OCI-LY3 (cell line): ENCODE data around the gene ARHGAP30.
A peak's percentile ranks its signal among the peaks of the same experiment; 100 is the strongest.
"Not testable (repeated sequence)": the region's sequence is repeated elsewhere in the genome, so short reads cannot be mapped to it uniquely, and the experiment has no call there.

Experiments used
- H2AFZ ChIP-seq: fragments of 200-600, 300-600 bp; shearing (Covaris generic); 2 replicates; pipeline ENCODE4 v1.6.0; 2014; ENCODE audit warnings: antibody characterized with exemption, low read depth, low read length
- H3K27ac ChIP-seq: fragments of 200-600, 300-600 bp; sonication (generic); 2 replicates; pipeline ENCODE4 v1.5.1; 2014; ENCODE audit warnings: mild to moderate bottlenecking, low read length, moderate library complexity, mixed read lengths
- H3K27me3 ChIP-seq: fragments of 200-600, 300-600 bp; sonication (generic); 2 replicates; pipeline ENCODE4 v1.6.1; 2014; ENCODE audit warnings: low read depth, low read length, mixed read lengths
- H3K36me3 ChIP-seq: fragments of 200-600, 300-600 bp; sonication (generic); replicated peaks from 2 replicates; pipeline ENCODE3; 2014; ENCODE audit warnings: low read depth, low read length, mixed read lengths
- H3K4me1 ChIP-seq: fragments of 300-600, 200-600 bp; sonication (generic); 2 replicates; pipeline ENCODE4 v1.6.1; 2014; ENCODE audit warnings: low read length, mixed read lengths
- H3K4me2 ChIP-seq: fragments of 200-600, 300-600 bp; sonication (generic); 2 replicates; pipeline ENCODE4 v1.6.1; 2014; ENCODE audit warnings: low read length, mixed read lengths
- H3K4me3 ChIP-seq: fragments of 300-600, 200-600 bp; sonication (generic); 2 replicates; pipeline ENCODE4 v1.5.1; 2014; ENCODE audit warnings: antibody characterized with exemption, mild to moderate bottlenecking, low read length, moderate library complexity
- H3K79me2 ChIP-seq: fragments of 300-600, 200-600 bp; shearing (Covaris generic); 2 replicates; pipeline ENCODE4 v1.6.1; 2014; ENCODE audit warnings: mild to moderate bottlenecking, low read length, mixed read lengths
- H3K9ac ChIP-seq: fragments of 300-600, 200-600 bp; shearing (Covaris generic); 2 replicates; pipeline ENCODE4 v1.6.0; 2014; ENCODE audit warnings: mild to moderate bottlenecking, low read length, moderate library complexity
- H3K9me3 ChIP-seq: fragments of 200-600, 300-600 bp; shearing (Covaris generic); 2 replicates; pipeline ENCODE4 v1.6.1; 2014; ENCODE audit warnings: low read length, mixed read lengths; ENCODE audit not compliant: insufficient read depth
- H4K20me1 ChIP-seq: fragments of 200-600, 300-600 bp; sonication (generic); 2 replicates; pipeline ENCODE4 v1.6.1; 2016; ENCODE audit warnings: low read length, mixed read lengths; ENCODE audit not compliant: insufficient read depth
- CTCF ChIP-seq: fragments of 200-600, 300-600 bp; sonication (generic); IDR thresholded peaks from 2 replicates; pipeline ENCODE4 v1.5.1; 2014; ENCODE audit warnings: antibody characterized with exemption, low read length, low read depth
- EZH2phosphoT487 ChIP-seq: fragments of 200-600 bp; shearing (Covaris generic); IDR thresholded peaks from 2 replicates; pipeline ENCODE4 v1.6.1; 2018; ENCODE audit warnings: antibody characterized with exemption, mixed run types, low read depth

The ARHGAP30 gene

DNA sequence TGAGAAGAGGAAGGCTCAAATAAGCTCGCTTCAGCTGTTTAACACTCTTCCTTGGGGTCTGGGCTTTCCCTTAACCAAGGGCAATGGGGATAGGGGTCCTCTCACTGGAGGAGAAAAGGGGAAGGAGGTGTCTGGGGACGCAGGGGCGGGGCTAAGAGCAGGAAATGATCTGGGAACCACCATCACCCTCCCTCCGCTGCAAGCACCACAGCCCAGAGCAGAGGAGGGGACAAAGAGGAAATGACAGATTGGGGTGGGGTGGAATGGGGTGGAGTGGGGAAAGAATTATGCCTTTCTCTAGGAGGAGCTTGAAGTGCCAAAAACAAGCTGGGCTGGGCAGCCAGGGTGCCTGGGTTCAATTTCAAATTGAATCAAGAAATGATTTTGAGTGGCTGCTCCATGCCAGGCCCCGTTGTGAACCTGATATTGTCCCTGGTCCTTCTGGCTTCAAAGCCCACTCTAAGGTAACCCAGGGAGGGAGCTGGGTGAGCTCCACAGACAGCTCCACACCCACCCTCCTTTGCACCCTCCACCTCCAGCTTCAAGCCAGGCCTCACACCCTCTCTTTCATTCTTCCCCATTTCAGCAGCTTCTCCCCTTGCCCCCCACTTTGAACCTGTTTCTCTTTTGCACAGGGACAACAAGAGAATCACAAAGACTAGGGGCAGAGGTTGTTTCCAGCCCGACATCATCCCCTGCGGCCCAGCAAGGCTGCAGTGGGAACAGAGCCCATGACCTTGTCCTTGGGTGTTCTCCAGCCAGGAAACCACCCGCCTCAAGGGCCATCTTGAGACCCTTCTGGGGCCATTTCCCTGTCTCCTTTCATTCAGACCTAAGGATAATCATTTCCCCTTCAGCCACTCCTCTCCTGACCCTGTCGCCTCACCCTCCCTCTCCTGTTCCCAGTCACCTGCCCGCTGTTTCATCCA is 1.1 kb downstream of the ARHGAP30 start:
- TF ChIP-seq EZH2phosphoT487 (no peak), CTCF (no peak)
- Histone ChIP-seq H3K27ac (peak overlapping the region; percentile 89), H3K4me2 (peak overlapping the region; percentile 88), H3K27me3 (no peaks in the 10 kb centered on the region), H3K9me3 (no peaks in the 10 kb centered on the region), H3K9ac (peak overlapping the region; percentile 99), H3K4me3 (peak overlapping the region; percentile 90), H2AFZ (no peak overlapping the region), H4K20me1 (peaks cover 31% of the 10 kb centered on the region), H3K4me1 (peaks cover 35% of the 10 kb centered on the region), H3K36me3 (peaks cover 19% of the 10 kb centered on the region), H3K79me2 (peaks cover 58% of the 10 kb centered on the region)

- Histone ChIP-seq H3K4me2 (peak overlapping the region; percentile 2; the same call in 1 of the 2 replicates), H3K27ac (no peak overlapping the region), H4K20me1 (peaks cover 43% of the 10 kb centered on the region), H2AFZ (no peak overlapping the region), H3K27me3 (no peaks in the 10 kb centered on the region), H3K4me1 (peaks cover 30% of the 10 kb centered on the region), H3K4me3 (no peak overlapping the region), H3K9ac (no peak overlapping the region), H3K36me3 (peaks cover 26% of the 10 kb centered on the region), H3K79me2 (peaks cover 72% of the 10 kb centered on the region), H3K9me3 (no peaks in the 10 kb centered on the region)
- TF ChIP-seq CTCF (no peak), EZH2phosphoT487 (no peak)
Observed at GRCh38 chr1:161066694-161067093, 3.0 kb downstream of the ARHGAP30 start.

DNA sequence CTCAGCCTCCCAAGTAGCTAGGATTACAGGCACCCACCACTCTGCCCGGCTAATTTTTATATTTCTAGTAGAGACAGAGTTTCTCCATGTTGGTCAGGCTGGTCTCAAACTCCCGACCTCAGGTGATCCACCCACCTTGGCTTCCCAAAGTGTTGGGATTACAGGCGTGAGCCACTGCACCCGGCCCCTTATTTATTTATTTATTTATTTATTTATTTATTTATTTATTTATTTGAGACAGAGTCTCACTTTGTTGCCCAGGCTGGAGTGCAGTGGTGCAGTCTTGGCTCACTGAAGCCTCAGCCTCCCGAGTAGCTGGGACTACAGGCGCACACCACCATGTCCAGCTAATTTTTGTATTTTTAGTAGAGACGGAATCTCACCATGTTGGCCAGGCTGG is 4.0 kb downstream of the ARHGAP30 start:
- not testable (repeated sequence) for H2AFZ ChIP-seq, H3K27me3 ChIP-seq, H3K9ac ChIP-seq, H3K27ac ChIP-seq, H3K9me3 ChIP-seq, H3K4me3 ChIP-seq, H3K4me2 ChIP-seq
- Histone ChIP-seq H3K4me1 (peaks cover 21% of the 10 kb centered on the region), H3K36me3 (peaks cover 30% of the 10 kb centered on the region), H3K79me2 (peaks cover 83% of the 10 kb centered on the region), H4K20me1 (peaks cover 45% of the 10 kb centered on the region)

DNA sequence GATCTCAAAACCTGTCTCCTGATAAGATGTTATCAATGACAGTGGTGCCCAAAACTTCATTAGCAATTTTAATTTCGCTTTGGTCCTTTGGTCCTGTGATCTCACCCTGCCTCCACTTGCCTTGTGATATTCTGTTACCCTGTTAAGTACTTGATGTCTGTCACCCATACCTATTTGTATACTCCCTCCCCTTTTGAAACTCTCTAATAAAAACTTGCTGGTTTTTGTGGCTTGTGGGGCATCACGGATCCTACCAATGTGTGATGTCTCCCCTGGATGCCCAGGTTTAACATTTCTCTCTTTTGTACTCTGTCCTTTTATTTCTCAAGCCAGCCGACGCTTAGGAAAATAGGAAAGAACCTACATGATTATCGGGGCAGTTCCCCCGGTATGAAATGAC is 5.8 kb downstream of the ARHGAP30 start:
- not testable (repeated sequence) for H3K27me3 ChIP-seq, H3K9ac ChIP-seq, H3K27ac ChIP-seq, H2AFZ ChIP-seq, H3K4me3 ChIP-seq, H3K4me2 ChIP-seq, H3K9me3 ChIP-seq
- Histone ChIP-seq H3K79me2 (peaks cover 82% of the 10 kb centered on the region), H3K4me1 (peaks cover 13% of the 10 kb centered on the region), H4K20me1 (peaks cover 46% of the 10 kb centered on the region), H3K36me3 (peaks cover 39% of the 10 kb centered on the region)

DNA sequence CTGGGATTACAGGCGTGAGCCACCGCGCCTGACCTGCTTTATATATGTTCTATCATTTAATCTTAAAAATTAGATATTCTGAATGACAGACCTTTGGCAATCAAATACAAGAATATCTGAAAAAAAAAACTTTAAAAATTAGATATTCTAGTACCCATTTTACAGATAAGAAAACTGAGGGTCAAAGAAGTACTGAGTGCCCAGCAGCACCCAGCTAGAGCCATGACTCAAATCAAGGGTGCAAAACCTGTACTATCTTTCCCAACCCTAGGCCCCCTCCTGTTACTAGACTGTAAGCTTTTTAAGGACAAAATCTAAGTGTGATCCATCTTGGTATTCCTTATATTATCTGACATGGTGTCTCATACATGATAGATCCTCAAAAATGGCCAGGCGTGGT is 8.3 kb downstream of the ARHGAP30 start:
- peaks cover 30% of the 10 kb centered on the region for H4K20me1 ChIP-seq
- no peak overlapping the region for H3K4me2 ChIP-seq
- no peaks in the 10 kb centered on the region for H3K4me1 ChIP-seq
- H3K79me2 ChIP-seq: peaks cover 57% of the 10 kb centered on the region
- no peaks in the 10 kb centered on the region for H3K9me3 ChIP-seq
- H3K4me3 ChIP-seq: no peak overlapping the region
- H3K27me3 ChIP-seq: no peaks in the 10 kb centered on the region
- H3K36me3 ChIP-seq: peaks cover 33% of the 10 kb centered on the region
- TF ChIP-seq EZH2phosphoT487 (no peak), CTCF (no peak)
- no peak overlapping the region for H2AFZ ChIP-seq
- H3K9ac ChIP-seq: no peak overlapping the region
- H3K27ac ChIP-seq: no peak overlapping the region
